DMS153 treated with DMSO at 0.1 percent for 48 hours (cell line): ENCODE results near the gene ADAMTS7.
A peak's percentile ranks its signal among the peaks of the same experiment; 100 is the strongest.
"Not testable (repeated sequence)": the region's sequence is repeated elsewhere in the genome, so short reads cannot be mapped to it uniquely, and the experiment has no call there.

Experiments used
- DNase-seq: peaks from one replicate; lab custom pipeline; 2025; ENCODE audit not compliant: unreplicated experiment; lab: John Stamatoyannopoulos, UW

The ADAMTS7 gene

DNA sequence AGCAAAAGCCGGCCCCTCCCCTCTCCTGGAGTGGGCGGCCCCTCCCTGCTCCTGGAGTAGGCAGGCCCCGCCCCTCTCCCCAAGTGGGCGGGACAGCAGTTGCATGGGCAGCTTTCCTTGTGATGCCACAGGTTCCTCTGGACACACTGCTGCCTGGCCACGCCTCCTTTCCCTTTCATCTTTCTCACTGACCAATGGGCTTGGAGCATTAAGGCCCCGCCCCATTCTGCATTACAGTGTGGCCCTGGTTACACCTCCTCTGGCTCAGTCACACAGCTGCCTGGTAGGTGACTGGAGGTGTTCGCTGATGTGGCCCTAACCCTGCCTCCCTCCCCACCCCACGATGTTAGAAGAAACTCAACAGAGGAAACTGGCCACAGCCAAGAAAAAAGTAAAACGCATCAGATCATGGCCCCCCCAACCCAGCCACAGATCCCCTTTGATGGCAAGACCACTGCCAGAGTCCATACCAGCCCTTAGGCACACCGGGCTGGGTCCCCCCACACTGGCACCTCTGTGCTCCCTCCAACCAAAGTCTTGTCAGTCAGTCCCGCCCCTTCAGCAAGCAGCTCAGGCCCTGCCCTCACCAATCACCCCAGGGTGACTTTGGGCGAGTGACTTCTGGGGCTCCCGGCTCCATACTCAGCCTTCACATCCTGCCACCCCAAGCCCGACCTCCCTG is 84.3 kb downstream of the ADAMTS7 start:
- no peak for DNase-seq

DNA sequence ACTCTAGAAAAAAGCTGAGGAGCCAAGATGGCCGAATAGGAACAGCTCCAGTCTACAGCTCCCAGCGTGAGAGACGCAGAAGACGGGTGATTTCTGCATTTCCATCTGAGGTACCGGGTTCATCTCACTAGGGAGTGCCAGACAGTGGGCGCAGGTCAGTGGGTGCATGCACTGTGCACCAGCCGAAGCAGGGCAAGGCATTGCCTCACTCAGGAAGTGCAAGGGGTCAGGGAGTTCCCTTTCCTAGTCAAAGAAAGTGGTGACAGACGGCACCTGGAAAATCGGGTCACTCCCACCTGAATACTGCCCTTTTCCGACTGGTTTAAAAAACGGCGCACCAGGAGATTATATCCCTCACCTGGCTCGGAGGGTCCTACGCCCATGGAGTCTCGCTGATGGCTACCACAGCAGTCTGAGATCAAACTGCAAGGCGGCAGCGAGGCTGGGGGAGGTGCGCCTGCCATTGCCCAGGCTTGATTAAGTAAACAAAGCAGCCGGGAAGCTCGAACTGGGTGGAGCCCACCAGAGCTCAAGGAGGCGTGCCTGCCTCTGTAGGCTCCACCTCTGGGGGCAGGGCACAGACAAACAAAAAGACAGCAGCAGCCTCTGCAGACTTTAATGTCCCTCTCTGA is 91.3 kb downstream of the ADAMTS7 start:
- DNase-seq: not testable (repeated sequence)

DNA sequence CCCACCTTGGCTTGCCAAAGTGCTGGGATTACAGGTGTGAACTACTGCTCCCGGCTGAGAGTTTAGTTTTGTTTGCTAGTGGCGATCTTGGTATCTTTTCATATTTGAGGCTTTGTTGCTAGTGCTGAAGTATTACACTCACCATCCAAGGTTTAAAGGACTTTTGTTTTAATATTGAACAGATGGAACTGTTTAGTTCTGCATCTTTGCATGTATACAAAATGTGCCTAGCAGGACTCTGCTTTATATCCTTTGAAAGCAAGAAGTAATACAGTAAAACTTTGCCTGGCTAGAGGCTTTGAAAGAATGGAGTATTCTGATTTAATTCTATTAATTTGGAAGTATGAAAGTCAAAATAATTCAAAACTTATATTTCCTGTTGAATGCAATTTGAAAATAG is 92.4 kb downstream of the ADAMTS7 start:
- no peak for DNase-seq

DNA sequence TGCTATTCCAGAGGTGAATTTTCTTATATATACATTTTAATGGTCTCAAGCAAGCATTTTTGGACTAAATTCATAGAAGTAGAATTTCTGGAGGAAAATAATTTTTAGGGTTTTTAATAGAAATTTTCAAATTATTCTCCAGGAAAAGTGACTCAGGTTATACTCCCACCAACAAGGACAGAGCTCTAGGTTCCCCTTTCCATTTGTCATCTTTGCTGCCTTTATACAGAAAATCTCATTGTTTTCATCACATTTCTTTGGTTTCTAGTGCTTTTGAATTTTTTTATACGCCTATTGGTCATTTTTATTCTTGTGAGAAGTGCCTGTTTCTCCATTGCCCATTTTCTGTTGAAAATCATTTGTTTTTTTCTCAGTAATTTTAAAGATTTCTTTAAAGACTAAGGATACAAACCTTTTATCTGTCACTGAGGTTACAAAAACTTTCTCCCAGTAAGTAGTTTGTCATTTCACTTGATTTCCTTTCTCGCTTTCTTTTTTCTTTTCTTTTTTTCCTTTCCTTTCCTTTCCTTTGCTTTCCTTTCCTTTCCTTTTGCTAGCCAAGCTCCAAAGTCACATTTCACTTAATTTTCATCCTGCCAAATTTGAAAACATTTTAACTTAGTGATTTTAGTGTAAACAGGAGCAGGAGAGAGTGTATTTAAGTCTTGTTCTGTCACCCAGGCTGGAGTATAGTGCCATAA is 93.2 kb downstream of the ADAMTS7 start:
- DNase-seq: no peak

DNA sequence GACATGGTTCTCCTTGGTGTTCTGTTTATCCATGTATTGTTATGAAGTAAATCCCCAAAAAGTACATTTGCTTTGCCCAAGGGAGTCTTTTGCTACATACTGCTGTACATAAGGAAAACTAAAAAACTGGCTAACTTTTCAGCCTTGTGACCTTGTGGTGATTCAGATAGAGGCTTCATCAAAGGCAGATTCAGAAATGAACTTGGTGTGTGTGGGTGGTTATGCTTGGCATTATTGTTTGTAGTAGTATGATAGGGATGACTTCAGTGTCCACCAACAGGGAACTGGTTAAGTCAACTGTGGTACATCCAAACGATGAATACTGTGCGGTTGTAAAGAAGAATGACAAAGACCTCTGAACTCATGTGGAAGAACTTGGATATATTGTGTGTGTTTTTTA is 94.6 kb downstream of the ADAMTS7 start:
- no peak for DNase-seq

DNA sequence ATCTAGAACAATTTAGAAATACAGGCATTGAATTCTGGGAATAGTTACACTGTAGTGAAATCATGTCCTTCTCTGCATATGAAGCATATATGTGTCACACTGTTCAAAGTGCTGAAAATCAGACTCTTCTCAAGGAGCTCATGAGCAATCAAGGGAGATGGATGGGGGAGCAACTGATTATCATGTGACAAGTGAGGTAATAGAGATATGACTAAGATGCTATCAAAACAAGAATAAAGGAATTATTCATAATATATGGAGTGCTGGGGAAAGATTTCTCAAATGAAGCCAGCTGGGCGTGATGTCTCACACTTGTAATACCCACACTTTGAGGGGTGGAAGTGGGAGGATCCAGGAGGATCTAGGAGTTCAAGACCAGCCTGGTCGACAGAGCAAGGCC is 95.3 kb downstream of the ADAMTS7 start:
- no peak for DNase-seq

DNA sequence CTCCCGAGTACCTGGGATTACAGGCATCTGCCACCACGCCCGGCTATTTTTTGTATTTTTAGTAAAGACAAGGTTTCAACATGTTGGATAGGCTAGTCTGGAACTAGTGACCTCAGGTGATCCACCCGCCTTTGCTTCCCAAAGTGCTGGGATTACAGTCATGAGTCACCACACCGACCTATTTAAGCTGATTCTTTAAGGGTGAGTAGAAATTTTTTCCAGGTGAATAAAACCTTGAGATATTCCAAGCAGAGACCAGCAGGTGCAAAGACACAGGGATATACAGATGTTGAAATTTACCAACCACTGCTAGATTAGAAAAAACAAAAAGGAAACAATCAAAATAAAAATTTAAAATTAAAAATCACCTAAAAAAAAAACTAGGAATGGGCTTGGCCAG is 95.8 kb downstream of the ADAMTS7 start:
- DNase-seq: no peak

DNA sequence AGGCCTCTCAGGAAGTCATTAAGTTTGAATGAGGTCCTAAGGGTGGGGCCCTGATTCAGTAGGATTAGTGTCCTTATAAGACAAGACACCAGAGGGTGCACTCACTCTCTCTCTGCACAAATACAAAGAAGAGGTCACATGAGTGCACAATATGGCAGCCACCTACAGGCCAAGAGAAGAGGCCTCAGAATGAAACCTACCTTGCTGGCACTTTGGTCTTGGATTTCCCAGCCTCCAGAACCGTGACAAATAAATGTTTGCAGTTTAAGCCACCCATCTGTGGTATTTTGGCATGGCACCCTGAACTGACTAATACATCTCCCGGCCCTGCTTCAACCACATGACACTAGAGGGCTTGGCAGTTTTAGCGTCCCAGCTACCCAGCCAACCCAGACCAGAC is 96.4 kb downstream of the ADAMTS7 start:
- DNase-seq: no peak

DNA sequence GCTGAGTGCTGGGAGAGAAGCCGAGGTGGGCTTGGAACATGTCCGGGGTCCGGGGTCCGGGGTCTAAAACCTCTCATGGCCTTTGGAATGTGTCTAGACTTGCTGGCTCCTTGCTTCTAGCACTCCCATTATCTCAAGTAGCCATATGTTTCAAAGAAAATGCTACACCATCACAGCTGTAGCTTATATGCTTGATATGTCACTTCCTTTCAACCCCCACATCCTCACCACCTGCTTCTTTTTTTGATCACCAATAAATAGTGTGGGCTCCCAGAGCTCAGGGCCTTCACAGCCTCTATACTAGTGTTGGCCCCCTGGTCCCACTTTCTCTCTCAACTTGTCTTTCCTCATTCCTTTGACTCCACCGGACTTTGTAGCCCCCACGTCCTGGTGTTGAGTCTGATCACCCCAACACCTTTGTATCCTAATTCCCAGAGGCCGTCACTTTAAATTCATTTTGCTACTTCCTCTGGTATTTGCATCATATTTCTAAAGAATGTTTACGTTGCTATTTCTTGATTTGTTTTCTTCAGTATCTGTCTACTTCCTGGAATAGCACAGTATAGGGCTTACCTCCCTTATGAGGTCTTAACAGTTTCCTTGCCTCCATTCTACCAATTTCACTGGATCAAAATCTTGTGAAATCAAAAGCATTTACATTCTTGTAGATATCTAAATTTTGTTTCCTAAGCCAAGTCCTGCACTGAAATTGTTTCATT is 98.3 kb downstream of the ADAMTS7 start:
- no peak for DNase-seq

DNA sequence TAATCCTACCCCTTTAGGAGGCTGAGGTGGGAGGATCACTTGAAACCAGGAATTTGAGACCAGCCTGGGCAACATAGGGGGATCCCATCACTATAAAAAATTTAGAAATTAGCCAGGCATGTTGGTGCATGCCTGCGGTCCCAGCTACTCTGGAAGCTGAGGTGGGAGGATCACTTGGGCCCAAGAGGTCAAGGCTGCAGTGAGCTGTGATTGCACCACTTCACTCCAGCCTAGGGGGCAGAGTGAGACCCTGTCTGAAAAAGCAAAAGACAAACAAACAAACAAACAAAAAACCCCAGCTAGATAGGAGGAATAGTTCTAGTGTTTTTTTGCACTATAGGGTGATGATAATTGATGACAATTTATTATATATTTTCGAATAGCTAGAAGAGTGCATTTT is 99.6 kb downstream of the ADAMTS7 start:
- DNase-seq: no peak

DNA sequence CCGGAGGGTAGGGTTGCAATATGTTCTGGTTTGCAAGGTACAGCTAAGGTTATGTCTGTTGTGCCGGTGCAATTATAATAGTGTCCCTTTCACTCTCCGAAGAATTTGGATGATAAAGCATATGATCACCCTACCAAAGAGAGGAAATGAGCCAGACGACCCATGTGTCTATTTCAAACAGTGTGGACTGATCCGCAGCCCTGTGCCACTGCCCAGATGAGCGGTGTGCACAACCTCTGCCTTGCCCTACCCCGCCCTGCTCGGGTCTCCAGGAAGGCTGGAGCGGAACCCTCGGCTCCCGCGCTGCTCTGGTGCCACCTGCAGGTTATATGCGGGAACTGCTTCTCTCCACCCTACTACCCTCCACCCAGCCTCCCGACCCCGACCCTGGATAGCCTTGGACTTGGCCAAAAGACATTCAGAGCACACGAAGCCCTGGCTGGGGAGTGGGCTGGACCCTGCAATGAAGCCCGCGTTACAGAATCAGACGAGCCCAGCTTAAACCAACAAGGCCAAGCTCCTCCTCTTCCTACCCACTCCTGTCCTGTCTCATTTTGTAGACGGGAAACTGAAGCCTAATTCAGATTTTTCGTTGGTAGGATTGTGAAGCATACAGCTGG is 101.9 kb downstream of the ADAMTS7 start:
- peak; percentile 5 for DNase-seq
